Measurements from ENCODE around the gene ANK2. TPM values are rescaled to one million over a fixed set of nuclear protein-coding genes. Genes with fewer than 3 reads are reported as not detected.

The ANK2 gene
- total RNA-seq, 1 experiment from 2014 or later = 5.5 TPM

DNA sequence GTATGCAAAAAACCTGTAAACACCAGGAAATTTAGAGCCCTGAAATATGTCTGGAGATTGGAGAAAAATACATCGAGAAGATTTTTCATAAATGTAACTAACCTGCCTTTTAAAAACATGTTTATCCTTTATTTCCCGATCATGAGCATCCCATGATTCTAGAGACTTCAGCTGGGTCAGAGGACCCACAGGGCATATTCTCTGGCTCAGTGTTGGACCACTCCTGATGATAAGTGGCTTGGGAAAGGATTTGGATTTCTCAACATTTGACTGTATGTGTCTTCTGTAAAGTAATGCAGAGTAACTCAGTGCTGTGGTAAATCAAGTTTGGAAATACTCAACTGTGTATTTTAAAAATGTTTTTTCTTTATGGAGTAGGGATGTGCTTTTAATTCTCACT lies 40.0 kb upstream of the ANK2 start:
- ATAC-seq (no peak), DNase-seq (ENCODE audit: low read depth, low spot score) (no peak)
- Histone ChIP-seq H3K4me3 (ENCODE audit: low read depth in 2 of 2, low read length in 2 of 2) (no peak overlapping the region), H3K9me3 (ENCODE audit: control insufficient read depth, insufficient read depth, low read depth, low read length) (no peaks in the 10 kb centered on the region), H3K27ac (ENCODE audit: low read length) (no peak overlapping the region), H3K27me3 (ENCODE audit: control insufficient read depth, insufficient read depth, low read length) (no peaks in the 10 kb centered on the region; the same call in 1 of the 2 replicates), H3K4me1 (ENCODE audit: control insufficient read depth, insufficient read depth, low read length) (no peaks in the 10 kb centered on the region), H3K36me3 (ENCODE audit: control insufficient read depth, insufficient read depth, low read length) (no peaks in the 10 kb centered on the region)
- no TSS peak for BruUV-seq (replicated peaks)
- ChIA-PET POLR2A (no interaction called here), CTCF (no interaction called here)
- TF ChIP-seq POLR2AphosphoS5 (IDR thresholded peaks at IDR 0.05; ENCODE audit: low read depth, low read length) (no peak), TCF7L2 (IDR thresholded peaks at IDR 0.05; ENCODE audit: low read depth, low read length) (no peak), SIN3A (IDR thresholded peaks at IDR 0.05; ENCODE audit: borderline replicate concordance, insufficient read depth, low read depth, low read length) (no peak)
- TF ChIP-seq, protein P1, sequence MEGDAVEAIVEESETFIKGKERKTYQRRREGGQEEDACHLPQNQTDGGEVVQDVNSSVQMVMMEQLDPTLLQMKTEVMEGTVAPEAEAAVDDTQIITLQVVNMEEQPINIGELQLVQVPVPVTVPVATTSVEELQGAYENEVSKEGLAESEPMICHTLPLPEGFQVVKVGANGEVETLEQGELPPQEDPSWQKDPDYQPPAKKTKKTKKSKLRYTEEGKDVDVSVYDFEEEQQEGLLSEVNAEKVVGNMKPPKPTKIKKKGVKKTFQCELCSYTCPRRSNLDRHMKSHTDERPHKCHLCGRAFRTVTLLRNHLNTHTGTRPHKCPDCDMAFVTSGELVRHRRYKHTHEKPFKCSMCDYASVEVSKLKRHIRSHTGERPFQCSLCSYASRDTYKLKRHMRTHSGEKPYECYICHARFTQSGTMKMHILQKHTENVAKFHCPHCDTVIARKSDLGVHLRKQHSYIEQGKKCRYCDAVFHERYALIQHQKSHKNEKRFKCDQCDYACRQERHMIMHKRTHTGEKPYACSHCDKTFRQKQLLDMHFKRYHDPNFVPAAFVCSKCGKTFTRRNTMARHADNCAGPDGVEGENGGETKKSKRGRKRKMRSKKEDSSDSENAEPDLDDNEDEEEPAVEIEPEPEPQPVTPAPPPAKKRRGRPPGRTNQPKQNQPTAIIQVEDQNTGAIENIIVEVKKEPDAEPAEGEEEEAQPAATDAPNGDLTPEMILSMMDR (IDR thresholded peaks at IDR 0.05) = no peak
- TF ChIP-seq, protein P2, sequence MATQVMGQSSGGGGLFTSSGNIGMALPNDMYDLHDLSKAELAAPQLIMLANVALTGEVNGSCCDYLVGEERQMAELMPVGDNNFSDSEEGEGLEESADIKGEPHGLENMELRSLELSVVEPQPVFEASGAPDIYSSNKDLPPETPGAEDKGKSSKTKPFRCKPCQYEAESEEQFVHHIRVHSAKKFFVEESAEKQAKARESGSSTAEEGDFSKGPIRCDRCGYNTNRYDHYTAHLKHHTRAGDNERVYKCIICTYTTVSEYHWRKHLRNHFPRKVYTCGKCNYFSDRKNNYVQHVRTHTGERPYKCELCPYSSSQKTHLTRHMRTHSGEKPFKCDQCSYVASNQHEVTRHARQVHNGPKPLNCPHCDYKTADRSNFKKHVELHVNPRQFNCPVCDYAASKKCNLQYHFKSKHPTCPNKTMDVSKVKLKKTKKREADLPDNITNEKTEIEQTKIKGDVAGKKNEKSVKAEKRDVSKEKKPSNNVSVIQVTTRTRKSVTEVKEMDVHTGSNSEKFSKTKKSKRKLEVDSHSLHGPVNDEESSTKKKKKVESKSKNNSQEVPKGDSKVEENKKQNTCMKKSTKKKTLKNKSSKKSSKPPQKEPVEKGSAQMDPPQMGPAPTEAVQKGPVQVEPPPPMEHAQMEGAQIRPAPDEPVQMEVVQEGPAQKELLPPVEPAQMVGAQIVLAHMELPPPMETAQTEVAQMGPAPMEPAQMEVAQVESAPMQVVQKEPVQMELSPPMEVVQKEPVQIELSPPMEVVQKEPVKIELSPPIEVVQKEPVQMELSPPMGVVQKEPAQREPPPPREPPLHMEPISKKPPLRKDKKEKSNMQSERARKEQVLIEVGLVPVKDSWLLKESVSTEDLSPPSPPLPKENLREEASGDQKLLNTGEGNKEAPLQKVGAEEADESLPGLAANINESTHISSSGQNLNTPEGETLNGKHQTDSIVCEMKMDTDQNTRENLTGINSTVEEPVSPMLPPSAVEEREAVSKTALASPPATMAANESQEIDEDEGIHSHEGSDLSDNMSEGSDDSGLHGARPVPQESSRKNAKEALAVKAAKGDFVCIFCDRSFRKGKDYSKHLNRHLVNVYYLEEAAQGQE (IDR thresholded peaks at IDR 0.05; ENCODE audit: insufficient read depth in 1 of 2, low read depth in 2 of 2, low read length in 1 of 2) = no peak
- intact Hi-C loops (cut with micrococcal nuclease; ENCODE audit: unreplicated experiment) (no loop called here), in situ Hi-C loops (cut with HindIII; ENCODE audit: low pct_unique_long_range_greater_than_20kb, low sequenced_read_pairs) (no loop called here)

DNA sequence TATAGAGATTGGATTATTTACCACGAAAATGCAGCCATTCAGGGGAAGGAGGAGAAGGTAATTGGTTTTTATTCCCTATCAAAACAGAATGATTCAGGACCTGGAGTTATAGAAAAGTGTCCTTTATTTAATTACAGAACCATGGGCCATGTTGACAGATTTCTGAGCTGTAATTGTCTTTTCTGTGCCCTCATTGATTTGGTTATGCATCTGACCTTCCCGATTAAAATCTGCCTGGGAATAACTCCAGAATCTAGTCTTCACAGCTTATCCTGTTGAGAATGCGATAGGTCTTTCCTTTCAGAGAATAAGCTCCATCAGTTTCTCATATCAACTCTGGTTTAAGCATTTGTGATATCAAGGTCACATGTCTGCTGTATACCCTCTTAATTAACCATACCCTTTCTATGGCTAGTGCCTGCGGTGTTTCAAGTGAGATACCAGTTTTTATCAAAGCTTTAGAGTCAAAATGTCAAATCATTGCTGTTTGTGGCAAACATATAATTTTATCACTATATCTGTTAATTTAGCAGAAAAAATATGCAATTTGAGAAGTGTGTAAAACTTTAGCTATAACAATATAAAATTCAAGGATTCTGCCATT lies 37.2 kb upstream of the ANK2 start:
- no peak for DNase-seq (ENCODE audit: low read depth, low spot score)
- Histone ChIP-seq H3K27ac (ENCODE audit: low read length) (no peak overlapping the region), H3K4me1 (ENCODE audit: control insufficient read depth, insufficient read depth, low read length) (no peaks in the 10 kb centered on the region), H3K27me3 (ENCODE audit: control insufficient read depth, insufficient read depth, low read length) (no peaks in the 10 kb centered on the region; the same call in 1 of the 2 replicates), H3K36me3 (ENCODE audit: control insufficient read depth, insufficient read depth, low read length) (no peaks in the 10 kb centered on the region), H3K9me3 (ENCODE audit: control insufficient read depth, insufficient read depth, low read depth, low read length) (no peaks in the 10 kb centered on the region), H3K4me3 (ENCODE audit: low read depth in 2 of 2, low read length in 2 of 2) (no peak overlapping the region)
- BruUV-seq (replicated peaks) = no TSS peak
- ATAC-seq = no peak
- ChIA-PET CTCF (no interaction called here), POLR2A (no interaction called here)
- intact Hi-C loops (cut with micrococcal nuclease; ENCODE audit: unreplicated experiment) = no loop called here
- TF ChIP-seq, protein P2 (IDR thresholded peaks at IDR 0.05; ENCODE audit: insufficient read depth in 1 of 2, low read depth in 2 of 2, low read length in 1 of 2) = no peak
- TF ChIP-seq, protein P1 (IDR thresholded peaks at IDR 0.05) = no peak
- TF ChIP-seq TCF7L2 (IDR thresholded peaks at IDR 0.05; ENCODE audit: low read depth, low read length) = no peak
- in situ Hi-C loops (cut with HindIII; ENCODE audit: low pct_unique_long_range_greater_than_20kb, low sequenced_read_pairs) = no loop called here

Measured in Panc1 (cell line).